HS-5 (cell line): ENCODE data around the gene SERPINH1.

Experiments
- DNase-seq: peaks from one replicate; pipeline ENCODE4 v3.0.0-alpha.2; 2012; ENCODE audit warnings: low read depth

Gene SERPINH1

DNA sequence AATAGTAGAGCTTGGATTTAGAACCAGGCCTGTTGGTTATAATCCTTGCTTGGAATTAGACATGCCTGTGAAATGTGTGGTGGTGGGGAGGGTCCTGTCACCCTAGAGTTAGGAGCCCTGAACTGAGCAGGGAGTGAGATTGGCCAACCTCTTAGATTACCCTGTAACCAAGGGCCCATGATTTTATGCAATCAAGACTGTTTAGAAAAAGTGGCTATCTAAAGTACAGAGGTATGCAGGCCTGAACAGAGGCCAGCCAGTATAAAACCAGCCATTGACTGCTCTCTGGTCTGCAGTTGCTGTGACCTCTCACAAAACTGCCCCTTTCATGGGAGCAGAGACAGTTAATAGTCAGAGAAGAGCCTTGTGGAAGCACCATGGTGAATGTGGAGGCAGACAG lies 36.2 kb downstream of the SERPINH1 start:
- DNase-seq = no peak

GRCh38 chr11:75598900-75599299 lies 36.8 kb downstream of the SERPINH1 start:
- no peak for DNase-seq

- DNase-seq = no peak
These were observed 38.3 kb downstream of the SERPINH1 start for GRCh38 chr11:75600356-75600755.

GRCh38 chr11:75601494-75601893 lies 39.4 kb downstream of the SERPINH1 start:
- no peak for DNase-seq

DNA sequence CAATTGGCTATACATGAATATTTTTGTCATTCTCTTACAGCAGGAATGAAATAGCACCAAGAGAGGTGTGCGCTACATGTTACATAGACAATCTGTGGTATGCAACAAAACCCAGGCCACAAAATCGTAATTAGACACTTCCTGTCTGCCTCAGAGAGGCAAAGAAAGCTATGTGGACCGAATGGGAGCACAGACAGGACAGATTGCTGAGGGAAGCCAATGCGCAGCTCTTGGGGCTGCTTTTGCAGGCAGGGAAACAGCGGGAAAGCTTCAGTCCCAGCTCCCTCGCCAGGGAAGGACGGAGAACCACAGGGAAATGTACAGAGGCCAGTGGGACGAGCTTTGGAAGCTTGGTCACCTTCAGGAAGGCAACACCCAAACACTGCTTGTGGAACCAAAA lies 40.9 kb downstream of the SERPINH1 start:
- DNase-seq = no peak

GRCh38 chr11:75603791-75604736 lies 42.0 kb downstream of the SERPINH1 start:
- peak; percentile 97 for DNase-seq

- no peak for DNase-seq
These were observed 44.0 kb downstream of the SERPINH1 start for GRCh38 chr11:75606099-75606498.

GRCh38 chr11:75611823-75612222 lies 49.8 kb downstream of the SERPINH1 start:
- no peak for DNase-seq

GRCh38 chr11:75615751-75616150 lies 53.7 kb downstream of the SERPINH1 start:
- no peak for DNase-seq

DNA sequence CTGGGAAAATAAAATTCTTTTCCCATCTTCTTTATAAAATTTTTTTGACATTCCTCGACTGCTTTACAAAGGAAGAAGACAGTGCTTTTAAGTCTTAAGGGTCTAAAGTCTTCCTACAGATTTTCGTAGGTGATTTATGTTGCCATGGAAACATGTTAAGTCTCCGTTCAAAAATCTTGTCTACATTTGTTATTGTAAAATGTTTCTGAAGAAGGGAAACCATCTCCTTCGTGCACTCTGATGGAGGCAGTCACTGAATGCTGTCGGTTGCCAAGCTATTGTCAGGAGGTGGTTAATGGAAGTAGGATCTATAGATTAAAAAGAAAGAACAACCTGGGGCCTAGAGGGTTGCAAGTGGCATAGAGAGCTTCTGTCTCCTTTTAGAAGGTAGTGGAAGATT lies 54.2 kb downstream of the SERPINH1 start:
- DNase-seq = no peak
